NT2/D1 (cell line): Measurements from ENCODE around the gene QSOX2.
A peak's percentile ranks its signal among the peaks of the same experiment; 100 is the strongest.

Source experiments
- DNase-seq: peaks from one replicate; pipeline ENCODE4 v3.0.0-alpha.2; 2011; ENCODE audit warnings: low read depth, low spot score
- H3K27me3 ChIP-seq: 2 replicates; pipeline ENCODE4 v1.6.0; 2011; ENCODE audit warnings: mild to moderate bottlenecking; ENCODE audit not compliant: insufficient read length, insufficient read depth
- H3K36me3 ChIP-seq: 2 replicates; pipeline ENCODE4 v1.6.1; 2011; ENCODE audit warnings: mild to moderate bottlenecking, low read length, mixed read lengths; ENCODE audit not compliant: insufficient read depth, insufficient read length
- H3K4me1 ChIP-seq: 2 replicates; pipeline ENCODE4 v1.5.1; 2011; ENCODE audit not compliant: insufficient read depth, insufficient read length
- H3K4me3 ChIP-seq: 2 replicates; pipeline ENCODE4 v1.5.1; 2011; ENCODE audit warnings: low read depth; ENCODE audit not compliant: insufficient read length
- H3K9ac ChIP-seq: 2 replicates; pipeline ENCODE4 v1.6.0; 2011; ENCODE audit warnings: low read depth; ENCODE audit not compliant: insufficient read length
- H3K9me3 ChIP-seq: 2 replicates; pipeline ENCODE4 v1.5.1; 2011; ENCODE audit warnings: mild to moderate bottlenecking, low read length; ENCODE audit not compliant: insufficient read depth
- SUZ12 ChIP-seq: IDR thresholded peaks from 2 replicates; pipeline ENCODE4 v1.6.1; 2011; ENCODE audit not compliant: insufficient read length, insufficient read depth; ENCODE audit errors: extremely low read depth
- YY1 ChIP-seq: IDR thresholded peaks from 2 replicates; pipeline ENCODE4 v1.6.1; 2011; ENCODE audit not compliant: insufficient read length, insufficient read depth
- ZNF274 ChIP-seq: IDR thresholded peaks from 2 replicates; pipeline ENCODE4 v1.6.1; 2011; ENCODE audit warnings: mild to moderate bottlenecking, low read depth, low read length

QSOX2 gene

DNA sequence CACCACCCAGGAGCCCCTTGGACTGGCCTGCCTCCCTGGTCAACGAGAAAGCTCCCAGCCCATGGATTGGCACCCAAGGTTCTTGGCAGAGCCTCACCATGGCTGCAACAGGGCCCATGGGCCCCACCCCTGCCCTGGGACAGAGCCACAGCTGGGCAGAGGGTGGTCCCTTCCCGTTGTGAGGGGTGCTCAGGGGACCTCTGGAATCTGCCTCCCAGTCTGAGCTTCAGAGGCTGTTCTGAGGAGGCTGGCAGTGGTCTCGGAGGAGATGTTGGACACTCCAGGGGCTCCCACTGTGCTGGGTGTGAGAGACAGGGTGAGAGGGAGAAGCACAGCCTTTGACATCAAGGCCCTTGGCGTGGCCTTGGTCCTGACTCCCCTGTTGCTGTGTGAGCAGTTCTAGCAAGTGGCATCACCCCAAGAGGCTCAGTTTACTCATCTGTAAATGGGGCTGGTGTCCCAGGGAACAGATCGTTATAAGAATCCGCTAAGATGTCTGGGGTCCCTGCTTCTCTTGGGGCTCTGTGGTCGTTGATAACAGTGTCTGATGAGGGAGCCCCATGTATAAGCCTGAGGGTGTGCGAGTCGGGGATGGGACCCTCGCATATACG, 73.7 kb downstream of the QSOX2 start:
- Histone ChIP-seq H3K4me1 (peaks cover 44% of the 10 kb centered on the region), H3K36me3 (no peaks in the 10 kb centered on the region), H3K9ac (peak overlapping the region; percentile 59), H3K4me3 (peak overlapping the region; percentile 5), H3K27me3 (peaks cover 4% of the 10 kb centered on the region), H3K9me3 (no peaks in the 10 kb centered on the region)
- no peak for TF ChIP-seq SUZ12
- no peak for TF ChIP-seq ZNF274
- TF ChIP-seq YY1, result no peak
- DNase-seq, result no peak

DNA sequence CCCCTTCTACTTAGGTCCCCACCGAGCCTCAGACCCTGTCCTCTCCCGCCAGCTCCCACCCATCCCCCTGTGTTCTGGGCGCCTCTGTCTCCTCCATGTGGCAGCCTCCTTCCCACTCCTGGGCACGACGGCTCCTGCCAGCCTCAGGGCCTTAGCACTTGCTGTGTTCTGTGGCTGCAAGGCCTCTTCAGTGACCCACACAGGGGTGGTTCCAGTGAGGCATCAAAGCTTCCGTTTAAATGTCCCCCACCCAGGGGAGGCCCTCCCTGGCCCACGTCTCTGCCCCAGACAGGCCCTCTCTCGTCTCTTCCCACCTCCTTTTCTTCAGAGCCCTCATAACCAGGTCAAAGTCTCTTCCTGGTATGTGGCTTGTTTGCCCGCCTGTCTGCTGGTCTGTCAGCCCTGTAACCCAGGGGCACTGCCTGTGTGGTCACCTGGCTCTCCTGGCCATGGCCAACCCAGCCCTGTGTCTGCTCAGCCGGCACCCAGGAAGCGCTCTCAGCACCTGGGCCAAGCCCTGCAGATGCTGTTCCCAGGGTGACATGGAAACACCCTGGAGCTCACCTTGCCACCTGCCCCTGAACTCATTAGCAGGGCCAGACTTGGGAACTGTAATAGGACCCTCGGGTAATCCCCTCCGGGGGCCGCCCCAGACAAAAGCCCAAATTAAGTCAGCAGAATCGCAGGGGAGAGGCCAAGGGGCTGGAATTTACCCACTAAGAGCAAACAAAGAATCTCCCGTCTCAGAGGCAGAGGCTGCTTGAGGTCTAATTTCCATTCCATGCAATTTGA, 74.4 kb downstream of the QSOX2 start:
- peak; percentile 92 for DNase-seq
- Histone ChIP-seq H3K4me1 (peaks cover 42% of the 10 kb centered on the region), H3K27me3 (peaks cover 4% of the 10 kb centered on the region), H3K9ac (peak overlapping the region; percentile 71), H3K9me3 (no peaks in the 10 kb centered on the region), H3K4me3 (no peak overlapping the region), H3K36me3 (no peaks in the 10 kb centered on the region)
- TF ChIP-seq ZNF274 (no peak), YY1 (no peak), SUZ12 (no peak)

GRCh38 chr9:136170006-136170901, 75.4 kb downstream of the QSOX2 start:
- no peak for DNase-seq
- no peak for TF ChIP-seq SUZ12
- no peak for TF ChIP-seq ZNF274
- TF ChIP-seq YY1, result no peak
- Histone ChIP-seq H3K4me1 (peaks cover 37% of the 10 kb centered on the region), H3K36me3 (no peaks in the 10 kb centered on the region), H3K4me3 (no peak overlapping the region), H3K9me3 (no peaks in the 10 kb centered on the region), H3K9ac (peak overlapping the region; percentile 34), H3K27me3 (peaks cover 4% of the 10 kb centered on the region)

DNA sequence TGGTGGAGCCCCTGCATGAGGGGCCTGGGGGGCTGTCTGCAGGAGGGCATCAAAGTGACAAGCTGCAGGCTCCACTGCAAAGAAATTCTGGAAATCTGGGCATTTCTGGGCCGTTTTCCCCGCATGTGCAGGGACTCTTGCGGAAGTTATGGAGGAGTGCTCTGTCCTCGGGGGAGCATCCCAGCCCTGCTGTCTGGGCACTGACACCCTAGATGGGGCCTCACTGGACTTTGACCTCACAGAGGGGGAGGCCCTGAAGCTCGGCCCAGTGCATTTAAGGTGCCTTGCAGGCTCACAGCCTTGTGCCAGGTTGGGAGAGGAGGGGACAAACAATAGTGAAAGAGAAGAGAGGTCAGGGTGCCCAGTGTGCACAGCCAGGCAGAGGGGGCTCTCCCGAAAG, 76.1 kb downstream of the QSOX2 start:
- peak overlapping the region; percentile 34 for H3K9ac ChIP-seq
- no peak for DNase-seq
- no peaks in the 10 kb centered on the region for H3K9me3 ChIP-seq
- peaks cover 34% of the 10 kb centered on the region for H3K4me1 ChIP-seq
- H3K27me3 ChIP-seq, result peaks cover 4% of the 10 kb centered on the region
- TF ChIP-seq SUZ12 (no peak), YY1 (no peak), ZNF274 (no peak)
- no peaks in the 10 kb centered on the region for H3K36me3 ChIP-seq
- no peak overlapping the region for H3K4me3 ChIP-seq

GRCh38 chr9:136163248-136163850, 82.3 kb downstream of the QSOX2 start:
- no peak overlapping the region for H3K4me3 ChIP-seq
- peaks cover 8% of the 10 kb centered on the region for H3K4me1 ChIP-seq
- H3K9ac ChIP-seq, result no peak overlapping the region
- peaks cover 4% of the 10 kb centered on the region for H3K27me3 ChIP-seq
- TF ChIP-seq ZNF274 (no peak), YY1 (no peak), SUZ12 (no peak)
- H3K9me3 ChIP-seq, result peaks cover 6% of the 10 kb centered on the region; the same call in 1 of the 2 replicates
- H3K36me3 ChIP-seq, result no peaks in the 10 kb centered on the region
- DNase-seq, result no peak

DNA sequence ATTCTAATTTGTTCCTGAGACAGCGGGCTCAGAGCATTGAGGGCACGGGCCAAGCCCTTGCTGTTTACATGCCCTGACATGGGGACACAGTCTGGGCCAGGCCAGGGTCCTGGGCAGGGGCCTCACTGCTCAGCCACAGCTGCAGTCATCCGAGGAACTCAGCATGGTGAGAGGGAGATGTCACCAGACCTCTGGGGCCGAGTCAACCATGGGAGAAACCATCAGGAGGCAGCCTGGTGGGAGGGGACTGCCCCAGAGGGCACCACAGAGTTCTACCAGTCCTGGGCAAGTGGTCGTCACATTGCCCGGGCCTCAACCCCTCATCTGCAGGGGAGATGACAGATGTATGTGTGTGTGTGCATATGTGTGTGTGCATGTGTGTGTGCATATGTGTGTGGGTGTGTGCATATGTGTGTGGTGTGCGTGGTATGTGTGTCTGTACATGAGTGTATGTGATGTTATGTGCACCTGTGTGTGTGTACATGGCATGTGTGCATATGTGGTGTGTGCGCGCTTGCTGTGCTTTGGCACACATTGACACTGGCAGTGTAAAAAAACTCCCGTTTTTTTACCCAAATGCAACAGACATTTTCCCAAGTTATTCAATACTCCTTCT, 84.5 kb downstream of the QSOX2 start:
- Histone ChIP-seq H3K4me3 (no peak overlapping the region), H3K27me3 (peaks cover 4% of the 10 kb centered on the region), H3K4me1 (peaks cover 8% of the 10 kb centered on the region), H3K36me3 (no peaks in the 10 kb centered on the region), H3K9me3 (peaks cover 6% of the 10 kb centered on the region; the same call in 1 of the 2 replicates), H3K9ac (no peak overlapping the region)
- no peak for DNase-seq
- TF ChIP-seq YY1 (no peak), ZNF274 (no peak), SUZ12 (no peak)
